ENCODE measurements around the gene LMF1.

The LMF1 gene

GRCh38 chr16:970766-971581, at the start of gene LMF1:
TSS of gene LMF1 (minus strand) at chr16:970984. CDS start at chr16:970980, 4 bp downstream.
- DNase-seq = peak; percentile 95 to 99 (median 97)

GRCh38 chr16:1020091-1020399, 49.3 kb upstream of the LMF1 start:
- no peak for DNase-seq

GRCh38 chr16:1019231-1020090, 48.7 kb upstream of the LMF1 start:
- DNase-seq = no peak

DNA sequence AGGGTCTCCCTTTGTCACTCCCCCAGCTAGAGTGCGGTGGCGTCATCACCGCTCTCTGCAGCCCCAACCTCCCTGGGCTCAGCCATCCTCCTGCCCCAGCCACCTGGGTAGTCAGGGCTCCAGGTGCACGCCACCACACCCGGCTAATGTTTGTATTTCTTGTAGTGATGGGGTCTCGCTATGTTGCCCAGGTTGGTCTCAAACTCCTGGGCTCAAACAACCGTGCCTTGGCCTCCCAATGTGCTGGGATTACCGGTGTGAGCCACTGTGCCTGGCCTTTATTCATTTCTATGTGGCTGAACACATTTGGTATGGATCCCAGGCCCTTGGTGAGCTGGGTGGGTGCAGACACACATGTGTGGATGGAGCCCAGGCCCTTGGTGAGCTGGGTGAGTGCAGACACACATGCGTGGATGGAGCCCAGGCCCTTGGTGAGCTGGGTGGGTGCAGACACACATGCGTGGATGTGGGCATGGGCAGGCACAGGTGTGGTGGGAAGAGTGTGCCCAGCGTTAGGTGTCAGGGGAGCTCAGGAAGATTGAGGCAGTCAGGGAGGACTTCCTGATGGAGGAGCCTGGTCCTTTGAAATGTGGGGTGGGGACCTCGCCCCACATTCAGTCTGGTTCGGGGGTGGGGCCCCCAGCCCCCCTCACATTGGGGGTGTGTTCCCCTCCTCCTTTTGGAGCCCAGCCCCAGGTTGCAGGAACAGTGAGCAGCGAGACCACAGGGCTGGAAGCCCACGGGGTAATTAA, 47.8 kb upstream of the LMF1 start:
- no peak for DNase-seq

DNA sequence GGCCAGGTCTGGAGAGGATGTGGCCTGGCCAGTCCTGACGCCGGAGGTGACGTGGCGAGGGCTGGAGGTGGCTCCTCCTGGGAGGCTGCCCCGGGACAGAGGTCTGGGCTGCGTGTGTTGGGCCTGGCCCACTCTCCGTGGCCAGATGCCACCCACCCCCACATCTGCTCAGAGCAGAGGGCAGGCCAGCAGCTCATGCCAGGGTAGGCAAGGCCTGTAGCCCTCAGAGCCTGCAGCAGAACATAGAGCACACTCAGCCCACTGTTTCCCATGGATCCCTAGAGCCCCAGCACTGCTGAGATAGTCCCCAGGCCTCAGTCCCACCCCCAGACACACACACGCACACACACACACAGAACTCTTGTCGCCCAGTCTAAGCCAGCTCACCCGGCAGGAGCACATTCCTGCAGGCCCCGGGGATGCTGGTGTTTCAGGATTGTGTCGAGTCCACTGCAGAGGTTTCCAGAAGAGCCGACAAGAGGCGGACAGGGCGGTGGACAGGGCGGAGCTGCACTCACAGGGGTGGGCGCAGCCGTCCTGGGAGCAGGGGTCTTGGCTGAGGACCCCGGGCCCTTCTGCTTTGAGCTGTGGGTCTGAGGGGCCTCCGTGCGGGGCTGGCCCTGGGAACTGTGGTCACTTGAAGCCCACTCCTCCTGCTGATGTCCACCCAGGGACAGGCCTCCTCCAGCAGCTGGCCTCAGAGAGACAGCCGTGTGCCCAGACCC, 44.1 kb upstream of the LMF1 start:
- no peak for DNase-seq

DNA sequence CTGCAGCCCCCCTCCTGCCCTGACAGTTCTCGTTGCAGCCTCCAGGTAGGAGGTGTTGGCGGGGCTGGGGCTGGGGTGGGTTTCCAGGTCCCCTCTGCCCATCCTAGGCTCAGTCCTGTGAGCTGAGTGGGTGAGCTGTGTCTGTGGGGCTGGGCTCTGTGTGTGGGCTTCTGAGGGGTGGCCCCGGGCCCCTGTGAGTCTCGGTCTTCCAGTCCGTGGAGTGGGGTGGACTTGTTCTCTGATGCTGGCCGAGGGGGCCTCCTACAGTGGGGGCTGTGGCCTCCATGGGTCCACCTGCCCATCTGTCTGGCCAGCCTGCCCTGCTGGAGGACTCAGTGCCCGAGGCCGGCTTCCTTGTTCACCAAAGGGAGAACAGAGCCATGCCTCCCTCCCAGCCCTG, 43.4 kb upstream of the LMF1 start:
- DNase-seq = no peak

- no peak for DNase-seq
Measured at GRCh38 chr16:1013593-1013900, 42.8 kb upstream of the LMF1 start.

DNA sequence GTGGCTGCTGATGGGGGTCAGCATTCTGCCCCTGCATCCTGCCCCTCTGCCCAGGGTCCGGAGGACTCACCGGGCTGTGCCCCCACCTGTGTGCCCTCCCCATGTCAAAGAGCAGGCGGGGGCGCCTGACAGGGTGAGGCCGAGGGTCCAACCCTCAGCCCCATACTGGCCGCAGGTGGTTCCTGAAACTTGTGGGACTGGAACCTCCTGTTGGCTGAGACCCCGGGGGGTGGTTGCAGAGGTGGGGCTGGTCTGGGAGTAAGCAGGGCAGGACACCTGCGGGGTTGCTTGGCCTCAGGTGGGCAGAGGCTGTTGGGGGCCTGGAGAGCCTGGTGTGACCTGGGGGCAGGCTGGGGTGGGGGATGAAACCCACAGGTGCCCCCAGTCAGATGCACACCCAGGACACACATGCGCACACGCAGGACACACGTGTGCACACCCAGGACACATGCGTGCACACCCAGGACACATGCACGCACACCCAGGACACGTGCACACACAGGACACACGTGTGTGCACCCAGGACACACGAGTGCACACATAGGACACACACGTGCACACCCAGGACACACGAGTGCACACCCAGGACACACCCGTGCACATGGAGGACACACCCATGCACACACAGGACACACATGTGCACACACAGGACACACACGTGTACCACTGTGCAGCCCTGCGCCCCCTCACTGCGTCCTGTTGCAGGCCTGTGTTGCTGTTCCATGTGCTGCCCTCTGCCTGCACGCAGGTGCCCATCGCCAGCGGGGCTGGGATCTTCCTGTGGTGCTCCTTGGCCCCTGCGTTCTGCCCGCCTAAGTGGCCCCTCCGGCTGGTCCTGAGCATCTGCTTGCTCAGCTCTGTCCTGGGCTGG, 42.2 kb upstream of the LMF1 start:
- no peak for DNase-seq

DNA sequence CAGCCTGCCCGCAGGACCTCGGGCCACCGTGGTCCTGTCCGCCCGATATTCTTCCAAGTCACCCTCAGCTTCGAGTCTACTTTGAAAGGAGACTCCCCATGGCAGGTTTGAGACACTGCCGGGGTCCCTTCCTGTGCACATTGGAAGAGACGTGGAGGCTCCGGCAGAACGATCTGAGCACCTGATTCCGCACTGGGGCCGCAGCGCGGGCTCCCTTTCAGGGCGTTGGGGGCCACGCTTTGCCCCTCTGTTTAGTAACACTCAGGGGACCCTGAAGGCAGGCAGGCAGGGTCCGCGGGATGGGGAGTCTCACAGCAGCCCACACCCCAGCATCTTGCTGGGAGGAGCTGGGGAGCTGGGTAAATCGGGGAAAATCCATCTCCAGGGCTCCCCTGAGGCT, 41.4 kb upstream of the LMF1 start:
- DNase-seq = no peak

DNA sequence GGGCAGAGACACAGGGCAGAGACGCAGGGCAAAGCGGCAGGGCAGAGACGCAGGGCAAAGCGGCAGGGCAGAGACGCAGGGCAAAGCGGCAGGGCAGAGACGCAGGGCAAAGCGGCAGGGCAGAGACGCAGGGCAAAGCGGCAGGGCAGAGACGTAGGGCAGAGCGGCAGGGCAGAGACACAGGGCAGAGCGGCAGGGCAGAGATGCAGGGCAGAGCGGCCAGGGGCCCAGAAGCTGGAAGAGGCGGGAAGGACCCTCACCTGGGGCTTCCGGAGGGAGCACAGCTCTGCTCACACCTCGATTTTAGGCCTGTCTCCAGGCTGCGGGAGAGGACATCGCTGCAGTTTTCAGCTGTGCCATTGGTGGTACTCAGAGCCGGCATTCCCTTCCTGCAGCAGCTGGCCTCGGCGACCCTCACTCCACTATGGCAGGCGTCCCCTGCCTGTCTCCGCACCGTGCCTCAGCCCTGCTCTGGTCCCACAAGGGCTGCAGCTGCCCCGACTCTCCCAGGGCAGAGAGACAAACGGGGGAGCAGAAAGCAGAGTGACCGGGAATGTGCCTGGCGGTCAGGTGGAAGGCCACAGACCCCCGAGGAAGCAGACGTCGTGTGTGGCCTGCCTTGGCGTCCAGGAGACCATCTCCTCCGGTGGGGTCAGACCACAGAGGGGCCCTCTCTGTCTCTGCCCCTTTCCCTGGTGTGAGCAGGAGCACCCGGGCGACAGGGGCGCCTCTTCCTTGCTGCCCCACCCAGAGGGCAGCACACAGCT, 40.7 kb upstream of the LMF1 start:
- no peak for DNase-seq

DNA sequence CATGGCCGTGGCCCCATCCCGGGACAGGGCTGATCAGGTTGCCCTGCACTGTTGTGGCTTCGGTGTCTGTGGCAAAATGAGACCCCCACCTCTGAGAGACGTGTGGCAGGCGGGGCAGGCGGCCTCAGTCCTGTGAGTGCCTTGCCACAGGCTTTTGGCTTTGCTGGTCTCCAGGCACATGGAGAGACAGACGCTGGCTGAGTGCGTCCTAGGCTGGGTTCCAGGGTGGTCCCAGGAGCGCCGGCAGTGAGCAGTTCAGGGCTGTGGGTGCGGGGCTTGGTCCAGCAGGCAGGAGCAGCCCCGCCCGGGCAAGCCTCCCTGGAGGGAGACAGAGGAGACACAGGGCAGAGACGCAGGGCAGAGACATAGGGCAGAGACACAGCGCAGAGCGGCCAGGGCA, 40.0 kb upstream of the LMF1 start:
- DNase-seq = no peak

GRCh38 chr16:1010251-1010650, 39.5 kb upstream of the LMF1 start:
- DNase-seq = no peak

DNA sequence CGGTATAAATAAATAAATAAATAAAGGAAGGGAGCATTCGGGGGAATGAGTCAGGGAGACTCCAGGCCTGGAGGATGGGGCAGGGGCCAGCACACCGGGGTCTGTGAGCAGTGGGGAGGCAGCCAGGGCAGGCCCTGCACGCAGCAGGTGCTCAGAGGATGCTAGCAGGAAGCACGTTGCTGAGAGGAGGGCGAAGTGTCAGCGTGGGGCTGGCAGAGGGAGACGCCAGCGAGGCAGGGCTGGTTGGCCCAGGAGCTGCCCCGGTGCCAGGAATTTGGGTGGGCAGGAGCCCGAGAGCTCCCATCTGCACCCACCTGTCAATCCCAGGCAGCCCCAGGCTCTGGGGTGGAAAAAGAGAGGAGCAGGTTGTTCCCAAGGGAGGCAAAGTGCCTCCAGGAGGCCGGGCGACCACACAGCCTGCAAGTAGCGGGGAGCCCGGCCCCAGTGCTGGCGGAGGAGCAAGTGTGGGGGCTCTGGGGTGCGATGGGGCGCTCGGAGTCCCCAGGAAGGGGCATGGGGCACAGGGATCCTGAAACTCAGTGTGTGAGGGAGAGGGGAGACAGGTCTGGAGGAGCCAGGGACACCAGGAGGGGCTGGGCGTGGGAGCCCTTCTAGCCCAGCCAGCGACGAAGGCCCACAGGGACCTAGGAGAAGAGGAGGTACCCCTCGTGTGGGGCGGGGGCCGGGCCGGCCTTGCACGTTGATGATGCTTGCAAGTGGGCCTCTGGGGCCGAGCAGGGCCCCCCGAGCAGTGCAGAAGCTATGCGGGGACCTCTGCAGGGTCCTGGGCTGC, 38.8 kb upstream of the LMF1 start:
- no peak for DNase-seq

- DNase-seq = no peak
Measured at GRCh38 chr16:1008085-1008484, 37.3 kb upstream of the LMF1 start.

DNA sequence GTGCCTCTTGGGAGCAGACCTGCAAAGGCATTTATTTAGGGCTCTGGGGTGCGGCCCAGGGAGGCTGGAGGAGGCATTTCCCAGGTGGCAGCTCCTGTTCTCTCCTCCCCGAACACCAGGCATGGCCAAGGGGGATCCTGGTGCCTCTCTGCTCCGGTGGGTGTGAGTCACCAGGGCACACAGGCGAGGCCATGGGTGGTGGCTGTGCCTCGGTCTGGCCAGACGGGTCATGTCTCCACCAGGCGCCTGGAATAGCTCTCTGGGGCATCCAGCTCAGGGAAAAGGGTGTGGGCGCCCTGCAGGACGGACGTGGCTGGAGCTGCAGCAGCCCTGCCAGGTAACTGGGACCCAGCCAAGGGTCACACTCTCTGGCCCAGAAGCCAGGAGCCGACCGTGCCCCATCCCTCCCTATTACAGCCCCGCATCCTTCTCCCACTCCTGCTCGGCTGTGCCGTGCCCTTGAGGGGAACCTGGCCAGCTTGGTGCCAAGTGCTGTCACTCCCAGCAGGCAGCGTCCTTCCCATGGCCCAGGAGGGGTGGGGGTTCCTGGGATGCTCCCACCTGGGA, 36.6 kb upstream of the LMF1 start:
- no peak for DNase-seq

GRCh38 chr16:1006781-1007180, 36.0 kb upstream of the LMF1 start:
- no peak for DNase-seq

DNA sequence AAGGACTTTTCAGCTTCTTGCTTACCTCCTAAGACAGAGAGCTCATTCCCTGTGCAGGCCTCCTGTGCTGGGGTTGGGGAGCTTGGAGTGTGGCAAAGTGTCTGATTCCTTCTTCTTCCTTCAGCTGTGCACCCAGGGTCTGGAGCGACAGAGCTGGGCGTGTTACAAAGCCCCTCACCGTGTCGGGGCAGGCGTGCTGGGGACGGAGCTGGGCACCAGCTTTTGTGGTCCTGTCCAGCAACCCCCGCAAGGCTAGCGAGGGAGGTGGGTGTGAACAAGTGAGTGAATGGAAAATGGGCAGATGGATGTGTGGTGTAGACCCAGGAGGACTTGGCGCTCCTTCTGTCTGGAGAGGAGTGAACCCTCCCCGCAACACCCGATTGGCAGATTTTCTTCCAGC, 34.5 kb upstream of the LMF1 start:
- no peak for DNase-seq

DNA sequence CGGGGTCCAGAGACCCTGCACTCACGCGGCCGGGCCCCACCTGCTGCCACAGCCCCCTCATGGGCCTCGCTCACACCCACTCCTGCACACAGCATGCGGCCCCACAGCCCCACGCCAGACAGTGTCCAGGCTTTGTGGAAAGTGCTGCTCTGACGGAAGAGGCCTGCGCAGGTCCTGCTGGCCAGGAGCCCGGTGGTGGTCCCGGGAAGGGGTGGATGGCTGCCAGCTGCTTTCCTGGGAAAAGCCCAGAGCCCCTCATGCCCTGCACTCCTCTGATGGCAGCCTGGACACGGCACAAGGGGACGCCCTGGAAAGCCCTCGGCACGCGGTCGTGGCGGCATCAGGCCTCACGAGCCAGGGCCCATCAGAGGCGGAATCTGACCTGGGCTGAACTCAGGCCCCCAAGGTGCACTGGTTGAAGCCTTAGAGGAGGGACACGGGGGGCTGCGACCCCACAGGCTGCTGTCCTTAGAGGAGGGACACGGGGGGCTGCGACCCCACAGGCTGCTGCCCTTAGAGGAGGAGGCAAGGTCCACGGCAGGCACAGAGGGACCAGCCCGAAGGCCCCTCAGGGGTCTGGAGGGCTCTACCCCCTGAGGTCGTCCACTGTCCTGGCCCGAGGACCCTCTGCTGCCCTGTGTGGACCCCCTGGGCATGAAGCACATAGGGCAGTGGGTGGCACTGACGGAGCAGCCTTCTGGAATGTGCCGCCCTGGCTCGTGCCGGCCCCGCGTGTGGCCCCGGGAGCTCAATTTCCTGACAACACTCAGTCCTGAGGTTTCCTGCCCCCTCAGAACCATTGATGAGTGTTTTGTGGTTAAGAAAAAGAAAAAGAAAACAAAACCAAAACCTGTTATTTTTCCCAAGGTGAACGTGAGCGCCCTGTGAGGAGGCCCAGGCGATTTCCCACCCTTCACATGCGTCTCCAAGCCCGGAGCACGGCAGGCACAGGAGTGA, 32.9 kb upstream of the LMF1 start:
- DNase-seq = peak; percentile 17 to 40 (median 39)

Data from suppressor macrophage treated with lipopolysaccharide for 1 hour (primary cell).